ENCODE results near the gene TRPV3.

DNA sequence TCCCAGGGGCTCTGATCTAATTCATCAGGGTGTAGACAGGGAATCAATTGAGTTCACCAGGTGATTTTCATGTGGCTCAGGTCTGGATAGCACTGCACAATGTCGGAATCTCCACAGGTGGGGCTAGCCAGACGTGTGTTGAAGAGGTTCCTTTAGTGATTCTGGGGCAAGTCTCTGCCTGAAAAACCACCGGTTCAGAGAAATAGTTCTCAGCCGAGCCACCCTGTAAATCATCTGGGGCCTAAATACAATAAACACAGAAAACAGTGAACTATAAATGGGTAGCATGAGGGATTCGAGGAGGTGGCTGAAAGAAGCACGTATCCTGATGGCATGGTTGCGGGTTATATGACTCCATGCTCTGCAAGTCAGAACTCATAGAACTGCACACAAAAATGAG, 60.5 kb downstream of the TRPV3 start:
- TF ChIP-seq CTCF (IDR thresholded peaks at IDR 0.05 in 8 of 11, conservative IDR thresholded peaks at IDR 0.05 in 3 of 11) (no peak), POLR2A (IDR thresholded peaks at IDR 0.05) (no peak)
